Glutamatergic neuron (in vitro differentiated cells): ENCODE results near the gene MAML2. TPM values are rescaled to one million over a fixed set of nuclear protein-coding genes. Genes with fewer than 3 reads are reported as not detected.

ENCODE experiments used
- DNase-seq: peaks from one replicate; pipeline ENCODE4 v3.0.0; 2022
- H3K27ac Mint-ChIP-seq: one replicate; pipeline ENCODE4 v1.8.0; 2020; ENCODE audit warnings: mild to moderate bottlenecking, mixed read lengths, inconsistent platforms; ENCODE audit not compliant: unreplicated experiment
- H3K27me3 Mint-ChIP-seq: one replicate; pipeline ENCODE4 v1.8.0; 2020; ENCODE audit warnings: mild to moderate bottlenecking, moderate library complexity, mixed read lengths, inconsistent platforms; ENCODE audit not compliant: unreplicated experiment
- H3K36me3 Mint-ChIP-seq: one replicate; pipeline ENCODE4 v1.8.0; 2020; ENCODE audit warnings: mild to moderate bottlenecking, mixed read lengths, inconsistent platforms; ENCODE audit not compliant: unreplicated experiment
- H3K4me1 Mint-ChIP-seq: one replicate; pipeline ENCODE4 v1.8.0; 2020; ENCODE audit warnings: mild to moderate bottlenecking, low read depth, mixed read lengths, inconsistent platforms; ENCODE audit not compliant: unreplicated experiment
- H3K4me3 Mint-ChIP-seq: one replicate; pipeline ENCODE4 v1.8.0; 2020; ENCODE audit warnings: mild to moderate bottlenecking, mixed read lengths, inconsistent platforms; ENCODE audit not compliant: unreplicated experiment
- H3K9me3 Mint-ChIP-seq: one replicate; pipeline ENCODE4 v1.8.0; 2020; ENCODE audit warnings: mild to moderate bottlenecking, moderate library complexity, mixed read lengths, inconsistent platforms; ENCODE audit not compliant: unreplicated experiment
- CTCF ChIP-seq: fragments of 200-600 bp; sonication (generic); IDR thresholded peaks from one replicate; pipeline ENCODE4 v1.5.0; 2021; ENCODE audit not compliant: partially characterized antibody, unreplicated experiment
- total RNA-seq: library from RNA; stranded (reverse); fragmentation: NEBNext Ultra II Directional; extraction: Animal tissue kit (Norgen Biotek cat#: 25700); gene quantifications from one replicate; pipeline ENCODE4 v1.2.1, GENCODE V29; 2021; ENCODE audit not compliant: unreplicated experiment

MAML2 gene
- total RNA-seq, 1 donor from 2014 or later: 2.1 TPM

GRCh38 chr11:96033599-96033998 lies 309.4 kb downstream of the MAML2 start:
- H3K4me1 Mint-ChIP-seq: peaks cover 5% of the 10 kb centered on the region
- H3K27ac Mint-ChIP-seq: no peak overlapping the region
- H3K9me3 Mint-ChIP-seq: no peaks in the 10 kb centered on the region
- no peak overlapping the region for H3K4me3 Mint-ChIP-seq
- H3K36me3 Mint-ChIP-seq: no peaks in the 10 kb centered on the region
- TF ChIP-seq CTCF: no peak
- no peaks in the 10 kb centered on the region for H3K27me3 Mint-ChIP-seq
- no peak for DNase-seq

GRCh38 chr11:96033095-96033494 lies 309.9 kb downstream of the MAML2 start:
- H3K36me3 Mint-ChIP-seq: no peaks in the 10 kb centered on the region
- TF ChIP-seq CTCF: no peak
- H3K4me3 Mint-ChIP-seq: no peak overlapping the region
- no peaks in the 10 kb centered on the region for H3K27me3 Mint-ChIP-seq
- no peak for DNase-seq
- H3K9me3 Mint-ChIP-seq: no peaks in the 10 kb centered on the region
- no peak overlapping the region for H3K27ac Mint-ChIP-seq
- peaks cover 5% of the 10 kb centered on the region for H3K4me1 Mint-ChIP-seq

GRCh38 chr11:96028746-96029145 lies 314.2 kb downstream of the MAML2 start:
- DNase-seq: no peak
- Mint-ChIP-seq H3K4me1 (no peaks in the 10 kb centered on the region), H3K36me3 (no peaks in the 10 kb centered on the region), H3K4me3 (no peak overlapping the region), H3K9me3 (no peaks in the 10 kb centered on the region), H3K27me3 (no peaks in the 10 kb centered on the region), H3K27ac (no peak overlapping the region)
- TF ChIP-seq CTCF: no peak

- H3K9me3 Mint-ChIP-seq: no peaks in the 10 kb centered on the region
- no peak overlapping the region for H3K27ac Mint-ChIP-seq
- no peaks in the 10 kb centered on the region for H3K36me3 Mint-ChIP-seq
- DNase-seq: no peak
- H3K27me3 Mint-ChIP-seq: no peaks in the 10 kb centered on the region
- no peak for TF ChIP-seq CTCF
- no peak overlapping the region for H3K4me3 Mint-ChIP-seq
- peaks cover 3% of the 10 kb centered on the region for H3K4me1 Mint-ChIP-seq
These were observed 316.0 kb downstream of the MAML2 start for GRCh38 chr11:96027021-96027420.

- no peak overlapping the region for H3K27ac Mint-ChIP-seq
- H3K4me3 Mint-ChIP-seq: no peak overlapping the region
- H3K27me3 Mint-ChIP-seq: no peaks in the 10 kb centered on the region
- no peak for TF ChIP-seq CTCF
- DNase-seq: no peak
- peaks cover 3% of the 10 kb centered on the region for H3K4me1 Mint-ChIP-seq
- no peaks in the 10 kb centered on the region for H3K36me3 Mint-ChIP-seq
- no peaks in the 10 kb centered on the region for H3K9me3 Mint-ChIP-seq
These were observed 316.7 kb downstream of the MAML2 start for GRCh38 chr11:96026310-96026709.
